Mucosa of descending colon (tissue), 3 donors: ENCODE data around the gene DSC2. TPM values are rescaled to one million over a fixed set of nuclear protein-coding genes. Genes with fewer than 3 reads are reported as not detected.

Experiments used
- ATAC-seq: fragments of 200-7000 bp; cut with Tn5 transposase; one replicate; pipeline ENCODE4 v1.9.1; 2020; ENCODE audit warnings: mild to moderate bottlenecking, moderate library complexity
- DNase-seq, 3 donors: peaks; one replicate each; pipeline ENCODE4 v3.0.0-alpha.2; 2020
- H3K36me3 ChIP-seq: fragments of 200-600 bp; one replicate; pipeline ENCODE4 v1.8.0; 2021; ENCODE audit warnings: low read depth, mild to moderate bottlenecking
- H3K4me1 ChIP-seq: fragments of 200-600 bp; one replicate; pipeline ENCODE4 v1.8.0; 2021; ENCODE audit warnings: low read depth, mild to moderate bottlenecking
- H3K4me3 ChIP-seq: fragments of 200-600 bp; one replicate; pipeline ENCODE4 v1.8.0; 2021; ENCODE audit warnings: mild to moderate bottlenecking
- H3K9me3 ChIP-seq: fragments of 200-600 bp; one replicate; pipeline ENCODE4 v1.8.0; 2021; ENCODE audit warnings: mild to moderate bottlenecking
- intact Hi-C, 2 donors: fragments of 100-400 bp; cut with DNase I in 1 of 2; cut with micrococcal nuclease in 1 of 2; formaldehyde crosslinking; loops; one replicate each; pipeline versions ENCODE4 v1.11.0 to v1.11.1; 2022; cut with DNase I, micrococcal nuclease
- long read RNA-seq, 2 donors: library from polyadenylated mRNA; unstranded; transcript quantifications; one replicate each; pipeline ENCODE4 v2.0.0, GENCODE V29; 2019 to 2021
- total RNA-seq, 3 donors: library from RNA; stranded (reverse); fragmentation: NEBNext Ultra II Directional in 2 of 3; extraction: Animal tissue kit (Norgen Biotek cat#: 25700) in 2 of 3; gene quantifications; one replicate each; pipeline versions ENCODE4 v1.2.1 to v1.2.4, GENCODE V29; 2021 to 2023
- TF ChIP-seq, protein P1 (sequence below): fragments of 200-600 bp; IDR thresholded peaks from one replicate; pipeline ENCODE4 v1.8.0; 2022; ENCODE audit warnings: antibody characterized with exemption, mild to moderate bottlenecking
- donor health status: DM: no; HTN: no; CAD: no; lungs with moderate emphysema.
- donor health status: DM: no; HTN: no; CAD: no.
- donor health status: DM: no; HTN: yes; CAD: no.

Gene DSC2
- total RNA-seq = 100 to 1,000 TPM in 2 of 3 donors, 10 to 100 TPM in 1; 78.3 to 222 (median 141) TPM
- long read RNA-seq, donor 1, full-length matches to known transcripts = 70 of 114 reads
- long read RNA-seq, donor 1, partial matches to known transcripts = 36 of 114 reads
- long read RNA-seq, donor 1, other reads (novel, unspliced or antisense) = 8 of 114 reads
- long read RNA-seq, donor 2, full-length matches to known transcripts = 10 of 100 reads
- long read RNA-seq, donor 2, partial matches to known transcripts = 80 of 100 reads
- long read RNA-seq, donor 2, other reads (novel, unspliced or antisense) = 10 of 100 reads

DNA sequence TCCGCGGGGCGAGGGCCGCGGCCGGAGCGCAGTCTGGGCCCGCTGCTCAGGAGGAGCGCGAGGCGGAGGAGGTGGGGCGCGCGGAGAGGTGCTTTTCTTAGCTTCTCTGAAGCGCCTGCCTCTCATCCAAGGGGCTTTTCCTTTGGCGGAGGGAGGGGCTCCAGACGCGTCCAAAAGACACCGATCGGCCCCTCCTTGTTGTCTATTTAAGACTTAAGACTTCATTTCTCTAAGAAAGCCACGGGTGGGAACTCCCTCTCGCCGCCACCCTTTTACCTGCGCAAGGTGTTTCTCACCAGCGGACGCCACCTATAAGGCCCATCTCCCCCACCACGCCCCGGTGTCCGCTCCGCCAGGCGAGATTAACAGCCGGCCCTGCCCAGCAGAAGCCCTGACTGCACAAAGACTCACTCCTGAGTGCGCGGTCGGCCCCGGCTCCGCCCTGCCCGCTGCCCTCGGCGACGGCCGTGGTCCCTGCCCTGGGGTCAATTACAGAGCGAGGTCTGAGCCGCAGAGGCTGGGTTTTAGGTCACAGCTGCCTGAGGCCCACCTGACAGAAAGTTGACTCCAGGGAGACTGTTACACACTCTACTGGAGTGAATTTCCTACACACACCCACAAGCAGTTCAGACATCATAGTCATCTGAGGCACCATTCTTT lies at the start of gene DSC2:
DSC2 (minus strand) TSS at position 397 of the 660 bp plus-strand sequence. CDS start 450 bp downstream, outside the sequence.
- peaks cover 11% of the 10 kb centered on the region for H3K4me1 ChIP-seq
- peak within 1 kb of the TSS; percentile 66 for H3K4me3 ChIP-seq
- intact Hi-C loops = loop anchor here in 1 of 2 donors (5.0 kb wide), 1 partner anchor 100 kb away; no protein-coding TSS in a partner anchor
- TF ChIP-seq, protein P1, sequence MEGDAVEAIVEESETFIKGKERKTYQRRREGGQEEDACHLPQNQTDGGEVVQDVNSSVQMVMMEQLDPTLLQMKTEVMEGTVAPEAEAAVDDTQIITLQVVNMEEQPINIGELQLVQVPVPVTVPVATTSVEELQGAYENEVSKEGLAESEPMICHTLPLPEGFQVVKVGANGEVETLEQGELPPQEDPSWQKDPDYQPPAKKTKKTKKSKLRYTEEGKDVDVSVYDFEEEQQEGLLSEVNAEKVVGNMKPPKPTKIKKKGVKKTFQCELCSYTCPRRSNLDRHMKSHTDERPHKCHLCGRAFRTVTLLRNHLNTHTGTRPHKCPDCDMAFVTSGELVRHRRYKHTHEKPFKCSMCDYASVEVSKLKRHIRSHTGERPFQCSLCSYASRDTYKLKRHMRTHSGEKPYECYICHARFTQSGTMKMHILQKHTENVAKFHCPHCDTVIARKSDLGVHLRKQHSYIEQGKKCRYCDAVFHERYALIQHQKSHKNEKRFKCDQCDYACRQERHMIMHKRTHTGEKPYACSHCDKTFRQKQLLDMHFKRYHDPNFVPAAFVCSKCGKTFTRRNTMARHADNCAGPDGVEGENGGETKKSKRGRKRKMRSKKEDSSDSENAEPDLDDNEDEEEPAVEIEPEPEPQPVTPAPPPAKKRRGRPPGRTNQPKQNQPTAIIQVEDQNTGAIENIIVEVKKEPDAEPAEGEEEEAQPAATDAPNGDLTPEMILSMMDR = no peak
- ATAC-seq (peak; percentile 75), DNase-seq (peak; percentile 88 to 91 (median 89))
- no peaks in the 10 kb centered on the region for H3K9me3 ChIP-seq
- H3K36me3 ChIP-seq = no peaks in the 10 kb centered on the region

DNA sequence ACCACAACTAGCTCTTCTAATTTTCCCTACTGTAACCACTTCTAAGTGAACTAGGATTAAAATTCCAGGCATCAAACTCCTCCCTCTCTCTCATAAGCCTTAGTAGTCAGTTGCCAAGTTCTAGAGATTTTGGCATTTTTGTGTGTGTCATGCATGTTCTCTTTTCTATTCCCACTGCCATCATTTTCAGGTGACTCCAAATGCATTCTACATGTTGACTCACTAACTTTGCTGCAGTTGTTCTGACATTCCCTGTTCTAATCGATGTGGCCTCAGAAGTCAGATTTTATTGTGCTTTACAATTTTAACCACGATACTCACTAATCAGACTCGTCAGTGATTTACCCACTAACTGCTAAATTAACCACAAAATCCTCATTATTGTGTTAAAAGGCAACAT lies 47.1 kb upstream of the DSC2 start:
- intact Hi-C loops = no loop called here
- ATAC-seq (no peak), DNase-seq (no peak)
- no peak overlapping the region for H3K4me3 ChIP-seq
- no peaks in the 10 kb centered on the region for H3K36me3 ChIP-seq
- TF ChIP-seq, protein P1 = no peak
- H3K4me1 ChIP-seq = no peaks in the 10 kb centered on the region
- no peaks in the 10 kb centered on the region for H3K9me3 ChIP-seq

DNA sequence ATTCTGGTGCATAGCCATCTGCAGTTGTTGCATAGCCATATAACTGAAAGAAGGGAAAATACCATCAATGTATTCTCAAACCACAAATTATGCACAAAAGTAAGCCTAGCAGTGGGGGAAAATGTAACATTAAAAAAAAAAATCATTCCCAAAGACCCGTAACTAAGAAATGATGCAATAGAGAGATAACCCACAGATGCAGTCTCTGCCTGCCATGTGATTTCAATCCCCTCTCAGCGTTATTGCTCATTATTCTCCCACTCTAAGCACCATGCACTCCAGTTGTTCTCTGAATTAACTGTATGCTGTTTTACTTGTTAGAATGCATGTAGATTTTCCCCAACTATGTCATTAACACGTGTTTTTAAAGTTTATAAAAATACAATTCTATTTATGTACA lies 46.4 kb upstream of the DSC2 start:
- no peak overlapping the region for H3K4me3 ChIP-seq
- DNase-seq = no peak

DNA sequence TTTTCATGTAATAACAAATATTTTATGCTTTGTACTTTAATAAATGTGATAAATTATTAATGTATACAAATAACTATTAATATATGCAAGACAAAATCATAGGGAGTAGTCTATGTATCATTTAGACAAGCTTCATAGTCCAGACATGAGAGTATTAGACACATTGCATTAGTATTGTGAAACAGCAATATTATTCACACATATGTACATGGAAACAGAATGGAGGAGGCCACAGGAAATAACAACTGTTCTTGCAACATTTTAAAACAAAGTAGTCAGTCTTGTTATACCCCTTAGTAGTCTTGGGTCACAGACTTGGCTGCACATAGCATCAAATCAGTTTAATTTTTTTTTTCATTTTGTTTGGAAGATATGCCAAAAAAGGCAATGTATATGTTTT lies 44.6 kb upstream of the DSC2 start:
- ATAC-seq (no peak), DNase-seq (no peak)
- Histone ChIP-seq H3K4me1 (no peaks in the 10 kb centered on the region), H3K36me3 (no peaks in the 10 kb centered on the region), H3K4me3 (no peak overlapping the region), H3K9me3 (no peaks in the 10 kb centered on the region)
- TF ChIP-seq, protein P1 = no peak
- intact Hi-C loops = no loop called here

More for the DNA sequence above, 46.4 kb upstream of the DSC2 start:
- TF ChIP-seq, protein P1 = no peak
- Histone ChIP-seq H3K9me3 (no peaks in the 10 kb centered on the region), H3K4me1 (no peaks in the 10 kb centered on the region), H3K36me3 (no peaks in the 10 kb centered on the region)
- intact Hi-C loops = no loop called here
- ATAC-seq = no peak

DNA sequence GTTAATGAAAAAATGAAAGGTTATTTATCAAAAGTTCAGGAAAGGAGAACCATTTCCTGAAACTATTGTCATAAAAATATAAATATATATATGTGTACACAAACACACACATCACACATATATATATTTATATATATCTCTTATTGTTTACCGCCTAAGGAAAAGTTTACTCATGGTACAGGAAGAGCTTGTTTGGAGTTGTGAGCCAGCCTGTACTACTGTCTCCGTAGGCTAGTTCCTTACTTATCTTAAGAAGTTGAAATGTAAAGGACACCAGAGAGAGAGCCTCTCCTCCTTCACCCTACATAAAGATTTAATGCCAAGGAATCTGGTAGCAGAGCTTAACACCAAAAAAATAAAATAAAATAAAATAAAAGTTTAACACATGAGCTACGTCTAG lies 40.8 kb upstream of the DSC2 start:
- intact Hi-C loops = no loop called here
- ATAC-seq (no peak), DNase-seq (no peak)

More for the DNA sequence above, 40.8 kb upstream of the DSC2 start:
- Histone ChIP-seq H3K36me3 (no peaks in the 10 kb centered on the region), H3K4me3 (no peak overlapping the region), H3K9me3 (no peaks in the 10 kb centered on the region), H3K4me1 (no peaks in the 10 kb centered on the region)
- TF ChIP-seq, protein P1 = no peak
